ENCODE data around the gene IDH3G. TPM values are rescaled to one million over a fixed set of nuclear protein-coding genes. Genes with fewer than 3 reads are reported as not detected.

Gene IDH3G
- total and polyA plus RNA-seq, 2 experiments from 2014 or later = 41.4 to 49.0 TPM

GRCh38 chrX:153782871-153783270, 11.3 kb downstream of the IDH3G start:
- no peak overlapping the region for H3K4me3 Mint-ChIP-seq
- Histone ChIP-seq H3K36me3 (ENCODE audit: insufficient read depth) (no peaks in the 10 kb centered on the region), H3K27me3 (ENCODE audit: insufficient read depth) (no peaks in the 10 kb centered on the region), H3K27ac (ENCODE audit: low read depth) (no peak overlapping the region), H3K4me2 (no peak overlapping the region), H3F3A (replicated peaks; ENCODE audit: low read depth) (no peaks in the 10 kb centered on the region), H4K20me1 (replicated peaks; ENCODE audit: insufficient read depth) (no peaks in the 10 kb centered on the region), H3K79me2 (replicated peaks; ENCODE audit: insufficient read depth) (no peaks in the 10 kb centered on the region), H3K4me1 (ENCODE audit: insufficient read depth) (no peaks in the 10 kb centered on the region), H3K4me3 (no peak overlapping the region), H3K9me2 (ENCODE audit: insufficient read depth) (no peaks in the 10 kb centered on the region), H2AFZ (no peak overlapping the region)
- DNase-seq (ENCODE audit: low spot score) (no peak), ATAC-seq (no peak)
- H3K36me3 Mint-ChIP-seq (ENCODE audit: low read depth) = peaks cover 3% of the 10 kb centered on the region; the same call in 1 of the 3 replicates
- TF ChIP-seq ZNF114 (CRISPR knock-in tag; IDR thresholded peaks at IDR 0.05) (no peak), JUNB (IDR thresholded peaks at IDR 0.05; ENCODE audit: unreplicated experiment) (no peak), ZNF462 (CRISPR knock-in tag; IDR thresholded peaks at IDR 0.05) (no peak), CTCF (conservative IDR thresholded peaks at IDR 0.05; ENCODE audit: low read depth in 2 of 2) (no peak), NANOG (IDR thresholded peaks at IDR 0.05; ENCODE audit: borderline replicate concordance) (no peak), ZNF331 (CRISPR knock-in tag; IDR thresholded peaks at IDR 0.05; ENCODE audit: low read depth) (no peak), CREB1 (CRISPR knock-in tag; IDR thresholded peaks at IDR 0.05; ENCODE audit: low read depth) (no peak), STAT1 (IDR thresholded peaks at IDR 0.05; ENCODE audit: unreplicated experiment) (no peak), REST (IDR thresholded peaks at IDR 0.05; ENCODE audit: unreplicated experiment) (no peak), ETS1 (IDR thresholded peaks at IDR 0.05) (no peak)
- H3K27me3 Mint-ChIP-seq (ENCODE audit: insufficient read depth, low read depth, poor library complexity) = peaks cover 7% of the 10 kb centered on the region
- H3K27ac Mint-ChIP-seq = no peak overlapping the region
- peaks cover 7% of the 10 kb centered on the region; the same call in 2 of the 3 replicates for H3K4me1 Mint-ChIP-seq
- H3K9me3 Mint-ChIP-seq = no peaks in the 10 kb centered on the region
